HG02840 (cell line): Measurements from ENCODE around the gene MEGF8.
A peak's percentile ranks its signal among the peaks of the same experiment; 100 is the strongest.

Experiments used
- ATAC-seq: cut with Tn5 transposase; IDR thresholded peaks from one replicate; pipeline ENCODE4 v1.9.1; 2021; ENCODE audit warnings: mild to moderate bottlenecking, moderate library complexity, moderate number of reproducible peaks; ENCODE audit not compliant: unreplicated experiment, low FRiP score

The MEGF8 gene

GRCh38 chr19:42375415-42376176, 50.2 kb downstream of the MEGF8 start:
- no peak for ATAC-seq

DNA sequence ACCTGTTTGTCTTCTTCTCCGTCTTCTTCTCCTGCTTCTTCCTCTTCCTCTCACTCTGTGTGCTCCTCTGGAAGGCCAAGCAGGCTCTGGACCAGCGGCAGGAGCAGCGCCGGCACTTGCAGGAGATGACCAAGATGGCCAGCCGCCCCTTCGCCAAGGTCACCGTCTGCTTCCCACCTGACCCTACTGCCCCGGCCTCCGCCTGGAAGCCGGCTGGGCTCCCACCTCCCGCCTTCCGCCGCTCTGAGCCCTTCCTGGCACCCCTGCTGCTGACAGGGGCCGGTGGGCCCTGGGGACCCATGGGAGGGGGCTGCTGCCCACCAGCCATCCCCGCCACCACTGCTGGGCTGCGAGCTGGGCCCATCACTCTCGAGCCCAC, 50.7 kb downstream of the MEGF8 start:
- ATAC-seq: no peak

DNA sequence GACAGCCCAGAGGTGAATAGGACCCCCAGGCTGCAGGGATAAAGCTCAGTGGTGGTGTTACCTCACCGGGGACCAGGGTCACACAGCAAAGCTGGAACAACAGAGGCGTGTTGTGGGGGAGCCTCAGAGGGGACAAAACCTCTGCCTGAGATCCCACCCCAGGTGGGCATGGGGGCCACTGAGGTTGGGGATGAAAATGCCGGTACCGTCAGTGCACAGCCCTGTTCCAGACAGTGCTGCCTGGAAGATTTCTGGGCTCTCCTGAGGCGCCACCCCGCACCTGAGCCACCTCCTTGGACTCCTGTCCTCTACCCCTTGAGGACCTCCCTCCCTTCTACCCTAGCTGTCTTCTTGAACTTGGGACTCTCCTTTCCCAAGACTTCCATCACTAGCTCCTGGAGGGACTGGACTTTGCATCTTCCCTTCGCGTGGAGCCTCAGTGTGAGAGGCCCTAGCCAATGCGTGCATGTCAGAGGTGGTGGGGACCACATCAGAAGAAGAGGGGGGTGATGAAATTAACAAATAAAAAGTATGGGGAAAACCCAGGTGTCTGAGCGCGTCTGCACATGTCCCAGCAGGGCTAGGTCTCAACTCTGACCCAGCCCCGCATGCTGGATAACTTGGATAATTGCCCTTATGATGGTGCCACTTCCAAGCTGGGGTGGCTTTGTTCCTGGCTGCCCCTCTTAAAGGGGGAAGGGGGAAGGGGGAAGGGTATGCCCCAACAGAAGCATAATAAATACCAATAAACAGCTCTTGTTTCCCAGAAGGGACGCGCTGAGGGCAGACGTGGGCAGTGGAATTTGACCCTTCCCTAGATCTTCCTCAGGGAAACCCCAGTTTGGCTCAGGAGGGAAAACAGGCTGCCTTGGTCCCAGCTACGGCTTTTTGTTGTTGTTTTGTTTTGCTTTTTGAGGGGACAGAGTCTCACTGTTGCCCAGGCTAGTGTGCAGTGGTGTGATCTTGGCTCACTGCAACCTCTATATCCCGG, 53.1 kb downstream of the MEGF8 start:
- ATAC-seq: no peak

- no peak for ATAC-seq
Observed at GRCh38 chr19:42380155-42380554, 54.7 kb downstream of the MEGF8 start.

DNA sequence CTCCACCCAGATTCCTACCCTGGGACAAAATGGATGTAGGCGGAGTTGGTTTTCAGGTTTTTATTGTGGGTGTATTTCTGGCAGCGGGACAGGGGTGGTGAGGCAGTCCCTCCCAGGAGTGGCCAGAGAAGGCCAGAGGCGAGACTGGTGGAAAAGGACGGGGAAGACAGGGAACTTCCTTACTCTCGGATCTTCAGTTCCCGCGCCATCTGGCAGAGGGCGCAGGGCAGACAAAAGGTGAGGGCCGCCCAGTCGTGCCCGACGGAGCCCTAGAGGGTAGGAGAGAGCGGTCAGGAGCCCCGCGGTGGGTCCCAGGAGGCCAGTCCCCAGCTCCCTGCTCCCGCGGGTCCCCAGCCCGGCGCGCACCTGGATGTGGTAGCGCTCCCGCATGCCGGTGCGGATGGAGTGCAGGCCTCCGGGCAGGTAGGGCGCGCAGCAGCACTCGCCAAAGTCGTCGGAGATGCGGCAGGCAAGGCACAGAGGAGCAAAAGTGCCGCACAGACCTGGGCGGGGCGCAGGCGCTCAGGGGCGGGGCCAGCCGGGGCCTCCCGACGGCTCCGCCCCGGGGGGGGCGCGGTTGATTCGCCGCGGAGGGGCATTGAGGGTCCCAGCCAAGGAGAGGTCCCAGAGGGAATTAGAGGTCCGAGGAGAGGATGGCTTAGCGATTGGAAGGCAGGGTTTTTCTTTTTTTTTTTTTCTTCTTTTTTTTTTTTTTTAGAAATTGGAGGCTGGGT, 61.7 kb downstream of the MEGF8 start:
- ATAC-seq: no peak

GRCh38 chr19:42388851-42389489, 63.5 kb downstream of the MEGF8 start:
- ATAC-seq: no peak

GRCh38 chr19:42389899-42390298, 64.5 kb downstream of the MEGF8 start, which contains the start of gene CNFN:
Gene CNFN (minus strand): TSS chr19:42390297. CDS start chr19:42389037, 1,260 bp downstream.
- no peak for ATAC-seq

DNA sequence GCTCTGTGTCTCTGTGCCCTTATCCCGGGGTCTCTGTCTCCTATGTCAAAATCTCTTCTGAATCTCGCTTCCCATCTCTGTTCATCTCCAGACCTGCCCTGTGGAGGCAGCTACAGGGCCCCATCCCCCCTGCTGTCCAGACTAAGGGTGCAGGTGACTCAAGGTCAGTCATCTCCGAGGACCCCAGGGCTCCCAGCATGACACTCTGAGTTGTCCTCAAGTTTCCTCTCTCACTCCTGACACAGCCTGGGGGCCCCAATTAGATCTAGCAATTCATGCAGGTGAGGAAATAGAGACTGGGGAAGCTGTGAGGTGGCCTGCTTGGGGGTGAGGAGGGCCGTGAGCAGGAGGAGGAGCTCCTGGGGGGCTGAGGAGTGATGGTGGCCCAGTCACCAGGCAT, 66.7 kb downstream of the MEGF8 start:
- ATAC-seq: no peak

GRCh38 chr19:42394751-42395150, 69.3 kb downstream of the MEGF8 start:
- no peak for ATAC-seq

- ATAC-seq: peak; percentile 96
Observed at GRCh38 chr19:42396381-42397262, 71.2 kb downstream of the MEGF8 start.

- ATAC-seq: no peak
Observed at GRCh38 chr19:42397263-42398166, 72.1 kb downstream of the MEGF8 start.

DNA sequence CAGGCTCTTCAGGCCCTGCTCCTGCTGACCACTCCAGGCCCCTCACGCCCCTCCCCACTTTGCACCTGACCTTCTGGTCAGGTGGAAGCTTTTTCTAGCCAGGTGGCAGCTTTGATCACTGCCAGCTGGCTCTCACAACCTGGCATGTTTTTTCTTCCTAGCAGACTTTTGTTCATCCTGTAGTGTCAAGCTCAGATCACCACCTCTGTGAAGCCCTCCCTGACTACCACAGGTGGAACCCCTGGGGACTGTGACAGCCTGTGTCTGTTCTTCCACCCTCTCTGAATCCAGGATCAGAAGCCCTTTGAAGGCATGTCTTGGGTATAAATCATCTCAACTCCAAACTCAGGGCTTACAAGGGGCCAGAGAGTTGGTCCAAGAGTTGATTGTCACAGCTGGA, 75.0 kb downstream of the MEGF8 start:
- ATAC-seq: no peak

DNA sequence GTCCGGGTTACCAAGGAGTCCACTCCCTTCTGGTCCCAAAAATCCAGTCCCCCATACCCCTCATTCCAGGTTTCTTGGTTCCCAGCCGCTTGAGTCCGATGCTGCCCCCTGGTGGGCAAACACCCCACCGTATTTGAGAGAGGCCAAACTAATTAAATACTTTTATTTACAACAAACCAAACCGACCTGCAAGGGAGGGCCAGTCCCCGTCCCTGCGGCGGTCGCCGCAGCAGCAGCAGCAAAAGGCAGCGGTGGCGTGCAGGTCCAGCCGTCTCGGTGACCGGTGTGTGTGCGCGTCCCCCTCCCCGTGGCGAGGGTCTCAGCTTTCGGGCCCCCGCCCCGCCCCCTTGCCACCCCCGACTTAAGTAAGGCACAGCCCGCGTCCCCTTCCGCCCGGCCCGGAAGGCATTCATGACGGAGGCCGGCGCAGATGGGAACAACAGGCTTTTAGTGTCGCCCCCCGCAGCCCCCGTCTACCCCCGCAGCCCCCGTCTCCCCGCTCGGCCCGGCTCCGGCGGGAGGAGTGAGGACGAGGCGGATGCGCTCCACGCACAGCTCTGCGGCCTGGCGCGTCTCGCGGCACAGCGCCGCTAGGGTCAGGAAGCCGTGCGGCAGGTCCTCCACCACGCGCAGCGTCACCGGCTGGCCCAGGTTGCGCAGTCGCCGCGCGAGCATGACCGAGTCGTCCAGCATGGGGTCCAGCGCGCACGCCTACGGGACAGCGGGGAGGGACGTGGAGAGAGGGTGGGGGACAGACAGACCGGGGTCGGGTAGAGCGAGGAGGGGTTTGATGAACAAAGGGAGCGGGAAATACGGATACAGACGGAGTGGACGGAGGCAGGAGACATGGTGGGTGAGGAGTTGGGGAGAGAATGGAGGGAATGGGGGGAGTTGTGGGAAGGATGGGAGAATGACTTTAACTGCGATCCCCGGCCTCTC, 76.2 kb downstream of the MEGF8 start:
- no peak for ATAC-seq

DNA sequence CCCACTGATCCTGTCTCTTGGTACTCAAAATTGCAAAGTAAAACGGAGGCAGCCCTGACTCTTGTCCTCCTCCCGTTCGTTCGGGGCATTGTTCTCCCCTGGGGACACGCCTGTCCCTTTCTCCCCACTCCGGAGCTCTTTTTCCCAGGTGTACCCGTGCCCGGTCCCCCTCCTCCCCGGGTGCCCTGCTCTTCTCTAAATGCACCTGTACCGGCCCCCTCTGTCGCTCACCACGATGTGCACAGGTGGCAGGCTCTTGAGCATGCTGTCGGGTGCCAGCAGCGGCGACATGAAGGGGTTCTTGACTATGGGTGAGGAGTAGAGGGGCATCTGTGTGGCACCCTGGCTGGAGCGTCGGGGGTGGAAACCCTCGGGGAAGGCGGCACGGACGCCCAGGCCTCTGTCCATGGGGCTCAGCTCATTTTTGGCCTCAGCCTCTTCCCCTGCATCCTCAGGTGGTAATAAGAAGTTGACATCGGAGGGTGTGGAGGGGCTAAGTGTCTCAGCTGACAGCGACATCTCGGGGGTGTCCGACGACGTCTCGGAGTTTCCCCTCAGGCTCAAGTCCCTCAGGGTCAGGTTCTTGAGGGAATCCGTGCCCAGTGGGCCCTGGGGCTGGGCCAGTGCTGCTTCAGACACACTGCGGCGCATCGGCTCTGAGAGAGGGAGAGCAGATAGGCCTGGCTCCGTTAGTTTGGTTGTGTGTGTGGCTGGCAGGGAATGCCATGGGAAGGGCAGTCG, 77.1 kb downstream of the MEGF8 start:
- no peak for ATAC-seq

DNA sequence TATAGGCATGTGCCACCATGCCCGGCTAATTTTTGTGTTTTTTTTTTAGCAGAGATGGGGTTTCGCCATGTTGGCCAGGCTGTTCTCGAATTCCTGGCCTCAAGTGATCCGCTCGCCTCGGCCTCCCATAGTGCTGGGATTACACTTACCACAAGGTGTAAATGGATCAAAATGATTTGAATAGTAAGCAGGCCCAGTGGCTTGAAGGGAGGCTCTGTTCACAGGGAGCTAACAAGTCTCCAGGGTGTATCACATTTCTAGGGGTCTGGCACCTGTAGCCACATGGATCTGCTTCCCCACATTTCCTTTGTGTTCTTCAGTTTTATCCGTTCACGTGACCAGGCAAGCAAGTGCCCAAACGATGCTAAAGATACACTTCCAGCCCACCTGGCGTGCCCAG, 78.2 kb downstream of the MEGF8 start:
- no peak for ATAC-seq

DNA sequence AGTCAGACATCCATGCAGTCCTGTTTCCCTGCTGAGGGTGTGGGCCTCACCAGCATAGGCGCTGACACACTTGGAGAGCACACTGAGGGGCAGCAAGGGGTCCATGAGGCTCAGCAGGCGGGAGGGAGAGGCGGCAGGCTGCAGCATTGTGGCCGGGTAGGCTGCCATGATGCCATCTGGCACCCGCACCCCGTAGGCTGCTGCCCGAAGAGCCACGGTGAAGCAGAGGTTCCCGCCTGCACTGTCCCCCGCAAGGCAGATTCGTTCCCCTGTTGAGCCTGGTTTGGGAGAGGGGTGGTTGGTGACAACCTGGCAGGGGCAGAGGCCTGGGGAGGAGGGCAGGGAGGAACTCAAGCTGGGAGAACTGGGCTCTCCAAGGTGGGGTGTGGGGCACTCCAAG, 80.7 kb downstream of the MEGF8 start:
- no peak for ATAC-seq
